ENCODE measurements around the gene MERTK. TPM values are rescaled to one million over a fixed set of nuclear protein-coding genes. Genes with fewer than 3 reads are reported as not detected.

The MERTK gene
- total RNA-seq, 1 donor from 2014 or later = 0.35 TPM

DNA sequence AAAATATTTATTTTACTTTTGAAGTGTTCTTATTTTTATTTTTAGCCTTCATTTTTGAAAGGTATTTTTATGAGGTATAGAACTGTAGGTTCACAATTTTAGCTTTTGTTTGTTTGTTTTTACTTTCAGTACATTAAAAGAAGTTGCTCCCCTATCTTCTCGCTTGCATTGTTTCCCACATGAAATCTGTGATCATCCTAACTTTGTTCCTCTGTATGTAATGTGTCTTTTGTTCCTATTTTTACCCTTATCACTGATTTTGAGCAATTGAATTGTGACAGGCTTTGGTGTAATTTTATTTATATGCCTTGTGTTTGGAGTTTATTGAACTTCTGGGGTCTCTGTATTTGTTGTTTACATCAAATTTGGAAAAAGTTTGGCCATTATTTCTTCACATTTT is 78.8 kb downstream of the MERTK start:
- DNase-seq (ENCODE audit: low read depth) = no peak

DNA sequence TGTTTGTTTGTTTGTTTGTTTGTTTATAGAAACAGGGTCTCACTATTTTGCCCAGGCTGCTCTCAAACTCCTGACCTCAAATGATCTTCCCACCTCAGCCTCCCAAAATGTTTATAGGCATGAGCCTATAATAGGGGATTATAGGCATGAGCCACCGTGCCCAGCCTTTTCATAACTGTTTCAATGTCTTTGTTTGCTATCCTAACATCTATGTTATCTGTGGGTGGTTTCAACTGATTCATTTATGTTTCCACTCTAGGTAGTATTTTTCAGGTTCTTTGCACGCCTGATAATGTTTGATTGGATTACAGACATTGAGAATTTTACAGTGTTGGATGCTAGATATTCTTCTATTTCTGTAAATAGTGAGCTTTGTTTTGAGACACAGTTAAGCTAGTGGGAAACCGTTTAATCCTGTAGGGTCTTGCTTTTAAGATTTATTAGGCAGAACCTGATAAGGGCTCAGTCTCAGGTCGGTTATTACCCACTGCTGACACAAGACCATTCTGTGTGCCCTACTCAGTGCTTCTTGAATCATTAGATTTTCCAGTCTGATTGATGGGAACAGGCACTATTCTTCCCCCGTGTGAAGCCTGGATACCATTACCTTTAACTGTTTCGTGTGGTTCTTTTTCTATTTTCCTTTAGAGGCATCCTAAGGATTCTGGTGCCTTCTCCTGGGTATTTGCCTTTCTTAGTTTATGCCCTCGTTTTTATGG is 80.2 kb downstream of the MERTK start:
- DNase-seq (ENCODE audit: low read depth) = no peak

GRCh38 chr2:111981666-111982065 is 83.3 kb downstream of the MERTK start:
- no peak for DNase-seq (ENCODE audit: low read depth)

GRCh38 chr2:111982822-111983221 is 84.4 kb downstream of the MERTK start:
- no peak for DNase-seq (ENCODE audit: low read depth)

GRCh38 chr2:111983478-111984212 is 85.2 kb downstream of the MERTK start:
- DNase-seq (ENCODE audit: low read depth) = no peak

- no peak for DNase-seq (ENCODE audit: low read depth)
Measured at GRCh38 chr2:111984213-111984604, 85.8 kb downstream of the MERTK start.

GRCh38 chr2:111985514-111985913 is 87.1 kb downstream of the MERTK start:
- no peak for DNase-seq (ENCODE audit: low read depth)

DNA sequence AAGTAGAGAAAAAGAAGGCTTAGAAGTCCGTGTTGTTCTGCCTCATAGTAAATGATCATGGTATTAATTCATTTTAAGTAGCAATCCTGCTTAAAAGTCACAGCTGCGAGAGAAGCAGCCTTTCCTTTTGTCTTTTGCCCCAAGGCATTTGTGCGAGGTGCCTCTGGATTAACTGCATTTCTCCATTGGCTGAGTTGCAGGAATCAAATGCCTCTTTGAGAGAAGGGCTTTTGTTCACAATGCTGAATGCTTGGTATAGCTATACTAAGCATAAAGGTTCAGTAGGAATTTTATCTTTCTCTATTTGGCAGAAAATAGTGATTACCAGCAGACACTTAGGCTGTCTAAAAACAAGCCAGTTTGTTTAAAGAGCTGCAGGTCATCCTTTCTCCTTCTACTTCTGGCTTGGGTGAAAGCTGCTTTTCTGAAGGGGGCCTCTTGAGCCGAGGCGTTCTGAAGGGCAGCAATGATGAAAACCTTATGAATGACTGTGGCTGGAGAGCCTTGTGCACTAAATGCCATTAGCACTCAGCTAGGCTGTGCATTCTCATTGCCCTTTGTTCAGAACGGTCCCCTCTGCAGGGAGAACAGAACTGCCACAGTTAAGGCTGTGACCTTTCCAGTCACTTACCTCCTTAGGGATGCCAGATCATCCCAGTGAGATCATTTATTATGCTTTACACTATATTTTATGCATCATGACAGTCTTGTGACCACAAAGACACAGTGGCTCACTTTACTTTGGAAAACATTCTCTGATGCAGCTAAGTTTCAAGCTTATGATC is 87.9 kb downstream of the MERTK start:
- DNase-seq (ENCODE audit: low read depth) = no peak

DNA sequence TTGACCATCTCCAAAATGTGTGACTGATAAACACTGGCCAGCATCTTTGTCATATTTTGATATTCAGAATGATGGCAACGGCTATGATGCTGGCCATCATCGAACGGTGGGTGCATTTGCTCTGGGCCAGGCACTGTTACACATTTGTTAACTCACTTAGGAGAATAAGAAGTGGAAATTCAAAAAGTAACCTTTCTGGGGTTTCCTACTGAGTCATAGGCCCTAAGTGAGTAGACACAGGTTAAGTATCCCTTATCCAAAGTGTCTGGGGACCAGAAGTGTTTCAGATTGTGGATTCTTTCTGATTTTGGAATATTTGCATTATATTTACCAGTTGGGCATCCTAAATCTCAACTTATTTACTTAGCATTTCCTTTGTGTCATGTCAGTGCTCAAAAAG is 92.0 kb downstream of the MERTK start:
- DNase-seq (ENCODE audit: low read depth) = no peak

GRCh38 chr2:111990856-111991255 is 92.4 kb downstream of the MERTK start:
- no peak for DNase-seq (ENCODE audit: low read depth)

GRCh38 chr2:111994042-111994441 is 95.6 kb downstream of the MERTK start:
- DNase-seq (ENCODE audit: low read depth) = no peak

DNA sequence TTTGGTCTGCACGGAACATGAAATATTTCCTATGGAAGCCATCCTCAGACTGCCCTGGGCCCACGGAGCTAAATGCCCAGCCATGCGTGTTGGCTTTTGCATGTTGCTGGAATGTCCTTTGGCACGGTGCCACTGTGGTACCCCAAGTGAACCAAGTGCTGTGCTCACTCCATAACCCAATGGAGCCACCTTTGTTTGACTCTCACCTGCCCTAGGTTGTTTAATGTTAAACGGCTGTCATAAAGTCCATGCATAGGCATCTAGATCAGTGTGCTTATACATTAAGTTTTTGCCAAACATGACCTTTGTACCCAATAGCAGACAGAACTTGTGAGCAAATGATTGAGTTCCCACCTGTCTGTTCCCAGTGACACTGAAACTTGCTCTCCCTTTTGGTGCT is 96.7 kb downstream of the MERTK start:
- DNase-seq (ENCODE audit: low read depth) = no peak

GRCh38 chr2:111999809-112000208 is 101.4 kb downstream of the MERTK start:
- no peak for DNase-seq (ENCODE audit: low read depth)

DNA sequence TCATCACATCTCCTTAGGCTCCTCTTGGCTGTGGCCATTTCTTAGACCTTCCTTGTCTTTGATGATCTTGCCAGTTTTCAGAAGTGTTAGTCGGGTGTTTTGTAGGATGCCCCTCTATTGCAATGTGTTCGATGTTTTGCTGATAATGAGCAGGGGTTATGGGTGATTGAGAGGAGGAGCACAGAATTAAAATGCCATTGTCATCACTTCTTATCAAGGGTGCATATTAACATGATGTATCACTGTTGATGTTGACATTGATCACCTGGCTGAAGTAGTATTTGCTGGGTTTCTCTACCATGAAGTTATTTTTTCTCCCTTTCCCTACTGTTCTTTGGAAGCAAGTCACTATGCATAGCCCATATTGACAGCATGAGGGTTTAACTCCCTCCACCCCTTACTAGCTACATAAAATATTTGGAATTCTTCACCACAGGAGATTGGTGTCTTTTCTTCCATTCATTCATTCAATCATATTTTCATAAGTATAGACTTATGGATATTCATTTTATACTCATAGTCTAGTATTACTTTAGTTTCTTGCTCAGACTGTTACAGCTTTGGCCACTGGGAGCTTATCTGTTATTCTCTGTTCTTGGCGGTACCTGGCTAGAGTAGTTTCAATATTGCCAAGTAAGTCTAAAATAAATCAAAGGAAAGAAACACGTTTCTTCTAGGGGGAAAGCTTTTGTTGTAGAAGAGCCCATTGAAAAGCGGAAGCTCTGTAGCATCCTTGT is 102.2 kb downstream of the MERTK start:
- DNase-seq (ENCODE audit: low read depth) = no peak

- no peak for DNase-seq (ENCODE audit: low read depth)
Measured at GRCh38 chr2:112001136-112001715, 102.8 kb downstream of the MERTK start.

- no peak for DNase-seq (ENCODE audit: low read depth)
Measured at GRCh38 chr2:112001942-112002341, 103.5 kb downstream of the MERTK start.

- no peak for DNase-seq (ENCODE audit: low read depth)
Measured at GRCh38 chr2:112003576-112004252, 105.3 kb downstream of the MERTK start.

DNA sequence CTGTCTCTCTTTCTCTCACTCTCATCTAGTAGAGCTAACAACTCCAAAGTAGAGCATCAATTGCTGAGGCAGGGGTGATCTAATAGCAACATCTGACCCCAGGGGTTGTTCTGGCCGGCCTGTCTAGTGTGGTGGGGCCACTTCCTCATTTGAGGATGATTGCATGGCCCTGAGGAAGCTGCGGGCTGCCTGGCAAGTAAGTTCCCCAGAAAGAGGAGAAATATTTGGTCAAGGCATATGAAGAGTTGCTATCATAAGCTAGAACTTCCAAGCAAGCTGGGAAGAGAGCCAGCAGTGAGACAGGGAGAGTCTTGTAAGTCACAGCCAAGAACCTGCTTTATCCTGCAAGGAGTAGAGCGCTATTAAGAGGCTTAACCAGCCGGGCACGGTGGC is 105.8 kb downstream of the MERTK start:
- DNase-seq (ENCODE audit: low read depth) = no peak

- no peak for DNase-seq (ENCODE audit: low read depth)
Measured at GRCh38 chr2:112005406-112006075, 107.1 kb downstream of the MERTK start.

DNA sequence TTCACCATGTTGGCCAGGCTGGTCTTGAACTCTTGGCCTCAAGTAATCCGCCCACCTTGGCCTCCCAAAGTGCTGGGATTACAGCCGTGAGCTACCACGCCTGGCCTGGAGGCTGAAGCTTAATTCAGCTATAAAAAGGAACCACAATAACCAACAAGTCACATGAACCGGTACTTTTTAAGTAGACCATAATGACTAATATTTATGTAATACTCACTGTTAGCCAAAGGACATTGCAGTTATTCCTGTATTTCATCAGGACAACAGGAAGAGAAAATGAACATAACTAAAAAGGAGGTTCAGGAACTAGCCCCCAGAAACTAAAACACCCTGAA is 107.6 kb downstream of the MERTK start:
- DNase-seq (ENCODE audit: low read depth) = peak; percentile 49
